IPS DF 19.7 (cell line): Measurements from ENCODE around the gene KRT72.

Experiments used
- DNase-seq: peaks from one replicate; pipeline ENCODE4 v3.0.0-alpha.2; 2013; ENCODE audit warnings: low read depth, low spot score

Gene KRT72

DNA sequence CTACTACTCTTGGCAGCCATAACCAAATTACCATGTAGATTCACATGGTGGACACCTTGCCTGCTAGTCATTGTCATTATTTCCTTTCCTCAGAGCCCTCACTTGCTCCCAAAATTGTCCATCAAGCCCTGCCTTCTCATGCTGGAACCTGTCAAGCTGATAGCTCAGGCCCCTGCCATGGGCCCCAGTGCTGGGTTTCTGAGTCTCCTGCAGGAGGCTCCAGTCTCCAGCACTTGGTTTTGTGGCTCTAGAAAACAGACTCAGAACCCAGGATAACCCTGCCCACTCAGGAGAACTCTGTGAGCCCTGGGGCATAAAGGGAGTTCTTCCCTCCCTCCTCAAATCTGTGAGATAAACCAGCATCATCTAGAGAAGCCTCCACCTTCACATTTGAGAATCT, 59.1 kb downstream of the KRT72 start:
- no peak for DNase-seq

DNA sequence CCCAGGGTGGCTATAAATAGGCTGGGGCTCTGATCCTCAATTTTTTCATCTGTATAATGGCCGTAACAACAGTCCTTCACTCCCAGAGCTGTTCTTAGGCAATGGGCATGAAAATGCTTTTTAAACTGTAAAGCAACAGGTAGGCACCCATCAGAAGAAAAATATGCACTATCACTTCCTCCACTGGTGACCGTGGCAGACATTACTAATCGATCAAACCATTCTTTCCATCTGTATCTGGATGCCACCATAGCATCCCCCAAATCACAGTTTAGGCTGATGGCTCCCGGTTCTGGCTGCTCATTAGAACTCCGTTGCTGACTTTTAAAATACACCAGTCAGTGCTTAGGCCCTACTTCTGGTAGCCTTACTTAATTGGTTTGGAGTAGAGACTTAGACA, 59.6 kb downstream of the KRT72 start:
- DNase-seq: no peak

DNA sequence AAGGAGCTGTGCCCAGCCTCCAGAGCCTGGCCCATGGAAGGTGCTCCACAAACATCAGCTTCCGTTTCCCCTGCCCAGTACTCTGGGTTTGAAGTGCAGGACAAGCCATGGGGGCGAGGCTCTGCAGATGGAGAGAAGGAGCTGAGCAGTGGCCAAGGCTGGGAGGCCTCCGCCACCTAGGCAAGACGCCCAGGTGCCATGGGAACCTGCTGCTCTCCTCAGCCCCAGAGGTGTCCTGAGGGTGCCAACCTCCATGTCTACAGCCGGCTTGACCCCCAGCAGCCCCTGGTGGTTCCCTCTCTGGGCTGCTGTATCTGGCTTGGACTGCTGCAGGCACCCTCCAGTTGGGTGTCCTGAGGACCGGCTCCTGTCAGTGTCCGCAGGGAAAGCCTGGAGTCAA, 60.7 kb downstream of the KRT72 start:
- DNase-seq: no peak

DNA sequence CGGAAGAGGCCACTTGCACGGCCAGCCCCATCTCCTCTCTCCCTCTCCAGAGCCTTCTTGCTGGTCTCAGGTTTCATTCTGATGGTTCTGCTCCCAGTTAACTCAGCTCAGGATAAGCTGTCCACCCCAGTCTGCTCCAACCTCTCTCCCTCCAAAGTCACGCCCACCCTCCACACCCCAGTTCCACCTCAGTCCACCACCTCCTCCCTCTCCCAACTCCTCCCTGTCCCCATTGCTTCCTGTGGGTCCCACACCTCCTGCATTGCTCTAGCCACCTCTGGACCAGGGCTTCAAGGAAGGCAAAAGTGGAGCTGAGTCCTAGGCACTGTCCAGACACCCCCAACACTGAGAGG, 61.5 kb downstream of the KRT72 start:
- DNase-seq: no peak

DNA sequence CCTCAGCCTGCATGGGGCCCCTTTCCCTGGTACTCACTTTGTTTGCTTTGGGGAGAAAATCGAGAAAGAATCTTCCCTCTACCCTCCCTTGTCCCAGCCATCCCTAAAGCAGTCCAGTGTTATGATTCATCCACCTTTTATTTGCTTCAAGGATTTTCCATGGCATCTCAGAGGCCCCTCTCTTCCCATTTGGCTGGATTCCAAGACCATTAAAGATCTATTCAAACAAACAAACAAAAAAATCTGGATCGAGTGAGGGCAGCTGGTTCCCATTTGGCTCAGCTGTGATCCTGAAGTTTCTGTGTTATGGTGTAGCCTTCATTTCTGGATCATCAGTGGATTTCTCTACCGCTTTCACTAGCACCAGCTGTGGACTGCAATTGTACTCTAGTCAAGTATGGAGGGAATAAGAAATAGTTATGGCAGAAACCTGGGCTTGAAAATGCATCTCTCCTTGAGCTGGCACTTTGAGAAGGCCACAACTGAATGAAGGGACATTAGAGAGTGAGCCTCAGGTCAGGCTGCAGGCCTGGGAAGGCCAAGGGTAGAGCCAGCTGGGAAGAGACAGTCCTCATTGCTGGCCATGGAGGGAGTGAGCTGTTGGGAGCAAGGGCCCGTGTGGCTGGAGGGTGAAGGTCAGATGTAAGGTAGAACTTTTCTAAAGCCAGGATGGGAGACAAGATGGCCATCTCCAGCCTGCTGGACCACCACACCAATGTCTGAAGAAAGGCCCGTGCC, 62.0 kb downstream of the KRT72 start:
- DNase-seq: no peak

DNA sequence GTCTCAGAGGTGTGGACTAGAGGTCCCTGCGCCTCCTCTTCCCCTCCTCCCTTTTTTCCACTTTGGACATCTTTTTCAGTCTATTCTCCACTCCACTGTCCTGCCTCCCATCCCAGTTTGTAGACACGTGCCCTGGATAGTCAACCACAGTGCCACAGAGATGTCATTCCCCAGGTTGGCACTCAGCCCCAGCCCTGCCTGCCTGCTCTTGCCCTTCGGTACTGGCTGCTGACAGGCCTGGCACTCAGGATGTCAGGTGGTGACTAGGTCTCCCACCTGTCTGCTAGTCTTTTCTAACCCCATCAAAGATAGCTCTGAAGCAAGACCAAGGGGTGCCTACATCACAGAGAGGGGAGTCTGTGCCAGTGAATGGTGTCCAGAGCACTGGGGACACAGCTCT, 64.2 kb downstream of the KRT72 start:
- no peak for DNase-seq
